ENCODE results near the gene AOPEP. TPM values are rescaled to one million over a fixed set of nuclear protein-coding genes. Genes with fewer than 3 reads are reported as not detected.

AOPEP gene
- total and polyA plus RNA-seq, 2 donors (not counting 3 experiments of a cell fraction or from before 2014, with no cell fraction given): 20.2 to 41.6 TPM

DNA sequence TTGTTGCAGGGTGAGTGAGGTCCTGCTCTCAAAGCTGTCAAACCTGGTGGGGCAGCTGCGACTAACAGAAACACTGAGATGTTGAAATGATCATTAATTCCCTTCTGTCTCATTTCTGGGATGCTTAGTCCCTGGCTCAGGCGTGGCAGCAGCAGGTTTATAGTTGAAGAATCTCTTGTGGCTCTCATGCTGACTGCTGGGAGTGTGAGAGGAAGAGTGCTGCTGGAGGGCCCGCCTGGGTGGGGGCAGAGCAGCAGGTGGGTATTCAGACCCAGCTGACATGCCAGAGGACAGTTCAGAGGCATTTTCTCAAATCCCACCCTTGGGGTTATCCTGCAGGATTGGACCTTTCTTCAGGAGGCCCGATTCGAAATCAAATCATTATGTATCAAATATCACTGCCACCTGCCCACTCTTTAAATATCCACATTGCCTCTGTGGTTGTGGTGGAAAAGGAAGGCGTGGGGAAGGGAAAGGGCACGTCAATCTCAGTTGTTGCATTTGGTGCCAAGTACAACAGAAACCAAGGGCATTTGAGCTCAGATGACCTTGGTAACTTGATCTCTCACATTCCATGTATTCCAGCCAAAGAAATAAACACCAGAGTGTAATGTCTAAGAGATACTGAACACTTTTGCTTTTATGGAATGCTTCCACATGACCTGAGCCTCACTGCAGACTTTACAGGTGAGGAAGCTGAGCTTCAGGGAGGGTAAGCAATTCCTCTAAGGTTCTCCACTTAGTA, 224.3 kb downstream of the AOPEP start:
- no peaks in the 10 kb centered on the region for H3K36me3 ChIP-seq (ENCODE audit: control insufficient read depth in 2 of 2, extremely low read depth in 1 of 2, insufficient read depth in 2 of 2, low read length in 2 of 2)
- peaks cover 28% of the 10 kb centered on the region for H3K4me1 ChIP-seq (ENCODE audit: control insufficient read depth, extremely low read depth, insufficient read depth, low read length)
- no peaks in the 10 kb centered on the region for H3K79me2 ChIP-seq (ENCODE audit: control insufficient read depth, insufficient read depth, low read length)
- dilution Hi-C loops (cut with MboI; ENCODE audit: extremely low pct_ligation_motif_present, low sequenced_read_pairs) (no loop called here), intact Hi-C loops (cut with micrococcal nuclease) (loop anchor here (5.0 kb wide), 1 partner anchor 83 kb away; no protein-coding TSS in a partner anchor)
- DNase-seq (ENCODE audit: low read depth, low spot score) (peak; percentile 85), FAIRE-seq (peak; percentile 42)
- ChIA-PET POLR2A (interaction anchor here (0.9 kb wide), 1 partner anchor 21 kb away, joined by 3 read pairs; no protein-coding TSS in a partner anchor), CTCF (interaction anchor here (0.8 to 2.2 kb wide), 8 partner anchors 9 to 177 kb away, joined by 3 to 9 read pairs (median 4); no protein-coding TSS in a partner anchor)
- no peak overlapping the region for H3K4me2 ChIP-seq (ENCODE audit: insufficient read depth, low read length)
- no peaks in the 10 kb centered on the region for H3K9me1 ChIP-seq (replicated peaks; ENCODE audit: control insufficient read depth, extremely low read depth, insufficient read depth, low read length)
- no TSS peak for BruUV-seq (replicated peaks)
- H3K4me3 ChIP-seq (replicated peaks in 1 of 3; ENCODE audit: insufficient read depth in 1 of 3, low read depth in 1 of 3, low read length in 3 of 3): no peak overlapping the region
- no peaks in the 10 kb centered on the region for H3K27me3 ChIP-seq (ENCODE audit: control insufficient read depth in 2 of 2, insufficient read depth in 2 of 2, low read length in 2 of 2)
- H3K9me3 ChIP-seq (replicated peaks; ENCODE audit: control insufficient read depth, insufficient read depth, low read length): no peaks in the 10 kb centered on the region
- H4K20me1 ChIP-seq (replicated peaks; ENCODE audit: control insufficient read depth, extremely low read depth, insufficient read depth, low read length): no peaks in the 10 kb centered on the region
- no peak overlapping the region for H2AFZ ChIP-seq (ENCODE audit: low read depth, low read length)
- no peak for TF ChIP-seq MYC (IDR thresholded peaks at IDR 0.05; ENCODE audit: low read depth, low read length)
- no peak overlapping the region for H3K27ac ChIP-seq (ENCODE audit: insufficient read depth, low read depth, low read length)
- no peak overlapping the region for H3K9ac ChIP-seq (replicated peaks; ENCODE audit: extremely low read depth, insufficient read depth, low read length)

DNA sequence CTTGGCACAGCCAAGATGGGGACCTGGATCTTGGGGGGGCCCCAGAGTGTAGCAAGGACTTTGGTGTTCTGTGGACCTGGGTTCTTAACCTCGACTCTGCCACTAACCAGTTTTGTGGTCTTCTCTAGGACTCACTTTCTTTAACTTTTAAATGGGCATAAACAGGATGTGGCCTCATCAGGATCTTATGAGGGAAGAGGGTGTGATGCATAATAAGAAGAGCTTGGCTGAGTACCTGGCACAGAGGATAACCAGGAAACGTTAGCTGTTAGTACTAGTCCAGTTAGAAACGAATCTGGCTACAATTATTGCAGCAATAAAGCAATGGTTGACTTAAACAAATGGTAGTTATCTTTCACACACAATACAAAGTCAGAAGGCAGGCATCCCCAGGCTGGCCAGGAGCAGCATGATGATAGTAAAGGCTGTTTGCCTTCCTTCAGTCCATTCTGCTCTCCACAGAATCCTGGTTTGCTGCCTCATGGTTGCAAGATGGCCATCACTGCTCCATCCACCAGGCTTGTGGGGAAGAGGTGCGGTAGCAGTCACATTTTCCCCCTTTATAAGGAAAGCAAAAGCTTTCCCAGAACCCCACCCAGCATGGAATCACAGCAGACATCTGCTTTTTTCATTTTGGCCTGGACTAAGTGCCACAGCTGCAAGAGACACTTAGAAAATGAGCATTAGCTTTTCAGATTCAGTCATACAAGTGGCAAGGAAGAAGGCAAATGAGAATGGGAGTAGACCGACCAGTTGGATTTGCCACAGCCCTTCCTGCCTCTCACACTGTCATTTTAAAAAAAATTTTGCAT, 225.0 kb downstream of the AOPEP start:
- H4K20me1 ChIP-seq (replicated peaks; ENCODE audit: control insufficient read depth, extremely low read depth, insufficient read depth, low read length): no peaks in the 10 kb centered on the region
- no peak overlapping the region for H3K4me3 ChIP-seq (replicated peaks in 1 of 3; ENCODE audit: insufficient read depth in 1 of 3, low read depth in 1 of 3, low read length in 3 of 3)
- peak; percentile 47 for DNase-seq (ENCODE audit: low read depth, low spot score)
- intact Hi-C loops (cut with micrococcal nuclease): loop anchor here (1.0 to 5.0 kb wide), 2 partner anchors 22 to 84 kb away; no protein-coding TSS in a partner anchor
- no peaks in the 10 kb centered on the region for H3K79me2 ChIP-seq (ENCODE audit: control insufficient read depth, insufficient read depth, low read length)
- no peak for FAIRE-seq
- no peaks in the 10 kb centered on the region for H3K9me1 ChIP-seq (replicated peaks; ENCODE audit: control insufficient read depth, extremely low read depth, insufficient read depth, low read length)
- no peak overlapping the region for H3K4me2 ChIP-seq (ENCODE audit: insufficient read depth, low read length)
- dilution Hi-C loops (cut with MboI; ENCODE audit: extremely low pct_ligation_motif_present, low sequenced_read_pairs): no loop called here
- CTCF ChIA-PET: interaction anchor here (0.8 to 2.2 kb wide), 6 partner anchors 10 to 29 kb away, joined by 3 to 9 read pairs (median 4); no protein-coding TSS in a partner anchor
- no TSS peak for BruUV-seq (replicated peaks)
- POLR2A ChIA-PET: interaction anchor here (0.9 kb wide), 1 partner anchor 22 kb away, joined by 3 read pairs; no protein-coding TSS in a partner anchor
- H3K27me3 ChIP-seq (ENCODE audit: control insufficient read depth in 2 of 2, insufficient read depth in 2 of 2, low read length in 2 of 2): no peaks in the 10 kb centered on the region
- no peak overlapping the region for H3K27ac ChIP-seq (ENCODE audit: insufficient read depth, low read depth, low read length)
- no peaks in the 10 kb centered on the region for H3K36me3 ChIP-seq (ENCODE audit: control insufficient read depth in 2 of 2, extremely low read depth in 1 of 2, insufficient read depth in 2 of 2, low read length in 2 of 2)
- TF ChIP-seq POLR2AphosphoS5 (IDR thresholded peaks at IDR 0.05; ENCODE audit: insufficient read depth, low read depth, low read length): no peak
- no peak for TF ChIP-seq JUN (IDR thresholded peaks at IDR 0.05; ENCODE audit: borderline replicate concordance, insufficient read depth, insufficient read length, low read depth)
- no peak for TF ChIP-seq EZH2 (IDR thresholded peaks at IDR 0.05; ENCODE audit: borderline replicate concordance, low read depth, low read length, severe bottlenecking)
- no peak for TF ChIP-seq POLR2A (IDR thresholded peaks at IDR 0.05; ENCODE audit: low read depth, low read length)
- TF ChIP-seq, protein P1, sequence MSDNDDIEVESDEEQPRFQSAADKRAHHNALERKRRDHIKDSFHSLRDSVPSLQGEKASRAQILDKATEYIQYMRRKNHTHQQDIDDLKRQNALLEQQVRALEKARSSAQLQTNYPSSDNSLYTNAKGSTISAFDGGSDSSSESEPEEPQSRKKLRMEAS (IDR thresholded peaks at IDR 0.05; ENCODE audit: insufficient read depth, insufficient read length): no peak
- TF ChIP-seq, protein P2, sequence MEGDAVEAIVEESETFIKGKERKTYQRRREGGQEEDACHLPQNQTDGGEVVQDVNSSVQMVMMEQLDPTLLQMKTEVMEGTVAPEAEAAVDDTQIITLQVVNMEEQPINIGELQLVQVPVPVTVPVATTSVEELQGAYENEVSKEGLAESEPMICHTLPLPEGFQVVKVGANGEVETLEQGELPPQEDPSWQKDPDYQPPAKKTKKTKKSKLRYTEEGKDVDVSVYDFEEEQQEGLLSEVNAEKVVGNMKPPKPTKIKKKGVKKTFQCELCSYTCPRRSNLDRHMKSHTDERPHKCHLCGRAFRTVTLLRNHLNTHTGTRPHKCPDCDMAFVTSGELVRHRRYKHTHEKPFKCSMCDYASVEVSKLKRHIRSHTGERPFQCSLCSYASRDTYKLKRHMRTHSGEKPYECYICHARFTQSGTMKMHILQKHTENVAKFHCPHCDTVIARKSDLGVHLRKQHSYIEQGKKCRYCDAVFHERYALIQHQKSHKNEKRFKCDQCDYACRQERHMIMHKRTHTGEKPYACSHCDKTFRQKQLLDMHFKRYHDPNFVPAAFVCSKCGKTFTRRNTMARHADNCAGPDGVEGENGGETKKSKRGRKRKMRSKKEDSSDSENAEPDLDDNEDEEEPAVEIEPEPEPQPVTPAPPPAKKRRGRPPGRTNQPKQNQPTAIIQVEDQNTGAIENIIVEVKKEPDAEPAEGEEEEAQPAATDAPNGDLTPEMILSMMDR (IDR thresholded peaks at IDR 0.05; ENCODE audit: extremely low read depth in 1 of 2, insufficient read depth in 1 of 2, low read depth in 1 of 2, low read length in 2 of 2): no peak
- TF ChIP-seq GATA2 (IDR thresholded peaks at IDR 0.05; ENCODE audit: insufficient read depth, insufficient read length, low read depth, low read length): no peak
- TF ChIP-seq FOS (IDR thresholded peaks at IDR 0.05; ENCODE audit: borderline replicate concordance, insufficient read depth, low read length): no peak
- no peak for TF ChIP-seq MYC (IDR thresholded peaks at IDR 0.05; ENCODE audit: low read depth, low read length)
- H3K4me1 ChIP-seq (ENCODE audit: control insufficient read depth, extremely low read depth, insufficient read depth, low read length): peaks cover 28% of the 10 kb centered on the region
- H3K9me3 ChIP-seq (replicated peaks; ENCODE audit: control insufficient read depth, insufficient read depth, low read length): no peaks in the 10 kb centered on the region
- H3K9ac ChIP-seq (replicated peaks; ENCODE audit: extremely low read depth, insufficient read depth, low read length): no peak overlapping the region
- H2AFZ ChIP-seq (ENCODE audit: low read depth, low read length): no peak overlapping the region

Measured in endothelial cell of umbilical vein (primary cell).